Astrocyte (in vitro differentiated cells and primary cell): ENCODE results near the gene FOLR2.

Experiments
- CTCF ChIP-seq: IDR thresholded peaks from 2 replicates; pipeline ENCODE4 v1.5.1; 2011; ENCODE audit warnings: low read depth, mild to moderate bottlenecking, inconsistent platforms, low read length, moderate library complexity; ENCODE audit not compliant: insufficient read depth
- EZH2 ChIP-seq: IDR thresholded peaks from 2 replicates; pipeline ENCODE4 v1.6.1; 2012; ENCODE audit warnings: mild to moderate bottlenecking, low read length, inconsistent platforms; ENCODE audit not compliant: insufficient read depth

GRCh38 chr11:72236774-72237111 is 20.1 kb downstream of the FOLR2 start:
- TF ChIP-seq CTCF (no peak), EZH2 (no peak)
